Prostate gland (tissue), 2 donors: ENCODE measurements around the gene NFASC.

Source experiments
- POLR2A ChIP-seq: fragments of 450-650 bp; IDR thresholded peaks from one replicate; pipeline ENCODE4 v1.6.1; 2016; ENCODE audit warnings: antibody characterized with exemption, mild to moderate bottlenecking
- POLR2AphosphoS5 ChIP-seq: sonication (generic); formaldehyde crosslinking; IDR thresholded peaks from one replicate; pipeline ENCODE4 v1.6.1; 2017; ENCODE audit warnings: antibody characterized with exemption
- TF ChIP-seq, protein P1 (sequence below), 4 experiments: fragments of 200-600 bp in 2 of 4; fragments of 450-650 bp in 2 of 4; sonication (generic) in 2 of 4; IDR thresholded peaks; 1 replicate in 3 of 4; 2 replicates in 1 of 4; pipeline ENCODE4 v1.5.1; 2016 to 2019; ENCODE audit warnings: antibody characterized with exemption in 4 of 4, mild to moderate bottlenecking in 2 of 4, moderate library complexity in 2 of 4

DNA sequence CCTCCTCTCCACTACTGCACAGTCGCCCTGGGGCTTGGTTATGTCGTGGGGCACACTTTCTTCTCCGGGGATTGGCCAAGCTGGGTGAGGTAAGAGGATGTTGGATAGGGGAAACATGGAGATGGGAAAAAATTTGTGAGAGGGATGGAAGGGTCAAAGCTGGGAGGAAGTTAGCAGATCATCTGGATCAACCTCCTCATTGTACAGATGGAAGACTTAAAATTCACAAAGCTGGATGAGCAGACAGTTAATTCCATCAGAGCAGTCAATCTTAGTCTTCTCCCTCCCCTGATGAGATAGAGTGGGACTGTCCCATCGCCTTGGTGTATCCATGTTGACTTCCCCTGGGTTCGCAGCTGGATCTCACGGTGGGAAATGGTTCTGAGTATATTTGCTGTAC is 102.8 kb downstream of the NFASC start:
- no peak for TF ChIP-seq POLR2A
- TF ChIP-seq, protein P1, sequence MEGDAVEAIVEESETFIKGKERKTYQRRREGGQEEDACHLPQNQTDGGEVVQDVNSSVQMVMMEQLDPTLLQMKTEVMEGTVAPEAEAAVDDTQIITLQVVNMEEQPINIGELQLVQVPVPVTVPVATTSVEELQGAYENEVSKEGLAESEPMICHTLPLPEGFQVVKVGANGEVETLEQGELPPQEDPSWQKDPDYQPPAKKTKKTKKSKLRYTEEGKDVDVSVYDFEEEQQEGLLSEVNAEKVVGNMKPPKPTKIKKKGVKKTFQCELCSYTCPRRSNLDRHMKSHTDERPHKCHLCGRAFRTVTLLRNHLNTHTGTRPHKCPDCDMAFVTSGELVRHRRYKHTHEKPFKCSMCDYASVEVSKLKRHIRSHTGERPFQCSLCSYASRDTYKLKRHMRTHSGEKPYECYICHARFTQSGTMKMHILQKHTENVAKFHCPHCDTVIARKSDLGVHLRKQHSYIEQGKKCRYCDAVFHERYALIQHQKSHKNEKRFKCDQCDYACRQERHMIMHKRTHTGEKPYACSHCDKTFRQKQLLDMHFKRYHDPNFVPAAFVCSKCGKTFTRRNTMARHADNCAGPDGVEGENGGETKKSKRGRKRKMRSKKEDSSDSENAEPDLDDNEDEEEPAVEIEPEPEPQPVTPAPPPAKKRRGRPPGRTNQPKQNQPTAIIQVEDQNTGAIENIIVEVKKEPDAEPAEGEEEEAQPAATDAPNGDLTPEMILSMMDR (IDR thresholded peaks at IDR 0.05) = no peak
- no peak for TF ChIP-seq POLR2AphosphoS5
